K562 treated with DMSO at 1 percent for 12 hours (cell line): ENCODE measurements around the gene TRAF1. TPM values are rescaled to one million over a fixed set of nuclear protein-coding genes. Genes with fewer than 3 reads are reported as not detected.

Source experiments
- total RNA-seq: library from RNA; unstranded; fragments of 300-600 nt; gene quantifications from 2 replicates; pipeline ENCODE4 v1.2.3, GENCODE V29; 2022; ENCODE audit not compliant: insufficient read depth

The TRAF1 gene
- not detected in 2 replicates for total RNA-seq

GRCh38 chr9:120926397-120926928 is at the start of gene TRAF1:
TSS of gene TRAF1 (minus strand) at chr9:120926796. CDS start at chr9:120926075, 721 bp downstream.

GRCh38 chr9:120876842-120877240 is 49.8 kb downstream of the TRAF1 start, which contains the start of gene PHF19:
TSS of gene PHF19 (minus strand) at chr9:120877188. CDS start at chr9:120874741, 2,447 bp downstream.

Other genes with a start within 250 kb of the TRAF1 start
- 3.7 and 12.1 TPM in 2 replicates for gene MEGF9, start 212.3 kb downstream of the TRAF1 start, total RNA-seq
- 4.9 and 28.0 TPM in 2 replicates for gene FBXW2, start 133.4 kb downstream of the TRAF1 start, total RNA-seq
- gene PSMD5, start 83.9 kb downstream of the TRAF1 start, total RNA-seq: 20.2 and 64.5 TPM in 2 replicates
- 103 and 112 TPM in 2 replicates for gene PHF19, start 49.6 kb downstream of the TRAF1 start, total RNA-seq
- gene C5, start 123.5 kb upstream of the TRAF1 start, total RNA-seq: 0.14 and 1.5 TPM in 2 replicates
- gene CNTRL, start 148.2 kb upstream of the TRAF1 start, total RNA-seq: 7.6 and 25.2 TPM in 2 replicates